ENCODE results near the gene VPS41.

- TF ChIP-seq POLR2A (IDR thresholded peaks at IDR 0.05; ENCODE audit: low read length) (no peak), GATA1 (IDR thresholded peaks at IDR 0.05; ENCODE audit: low read depth, low read length) (no peak)
Observed at GRCh38 chr7:38844952-38845563, 63.9 kb downstream of the VPS41 start.

Data from erythroblast (primary cell).